ENCODE data around the gene MBD3L4.

MBD3L4 gene

DNA sequence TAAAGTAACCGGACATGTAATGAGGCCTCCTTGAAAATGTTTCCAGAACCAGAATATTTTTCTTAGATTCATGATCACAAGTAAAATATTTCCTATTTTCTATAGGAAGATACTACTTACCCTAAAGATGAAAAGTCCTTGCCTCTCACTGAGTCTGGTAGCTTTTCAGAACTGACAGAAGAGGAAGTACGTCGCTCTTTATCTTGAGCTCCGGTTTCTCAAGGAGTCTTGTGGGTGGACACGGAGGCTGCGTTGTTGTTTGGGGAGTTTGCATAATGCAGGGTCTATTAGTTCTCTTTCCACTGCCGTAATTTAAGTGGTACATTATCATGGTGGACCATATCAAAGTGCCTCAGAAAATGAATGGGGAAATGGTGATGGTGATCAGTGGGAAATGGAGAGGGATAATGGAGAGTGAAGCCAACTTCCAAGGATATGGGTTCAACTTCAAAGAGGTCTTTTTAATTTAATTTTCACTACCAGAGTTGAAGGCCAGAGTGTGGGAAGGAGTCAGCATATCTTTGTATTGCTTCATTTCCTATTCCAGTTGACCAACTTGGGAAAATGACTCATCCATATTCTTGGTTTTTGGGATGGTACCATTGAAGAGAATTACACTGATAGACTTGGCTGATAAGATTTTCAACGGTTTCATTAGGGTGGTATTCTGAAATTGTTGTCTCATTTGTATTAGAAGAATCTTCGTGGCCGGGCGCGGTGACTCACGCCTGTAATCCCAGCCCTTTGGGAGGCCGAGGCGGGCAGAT is 42.1 kb downstream of the MBD3L4 start:
- H3K4me3 ChIP-seq (ENCODE audit: low read depth, low read length) = no peak overlapping the region
- DNase-seq (ENCODE audit: low read depth) = no peak
- TF ChIP-seq, protein P1, sequence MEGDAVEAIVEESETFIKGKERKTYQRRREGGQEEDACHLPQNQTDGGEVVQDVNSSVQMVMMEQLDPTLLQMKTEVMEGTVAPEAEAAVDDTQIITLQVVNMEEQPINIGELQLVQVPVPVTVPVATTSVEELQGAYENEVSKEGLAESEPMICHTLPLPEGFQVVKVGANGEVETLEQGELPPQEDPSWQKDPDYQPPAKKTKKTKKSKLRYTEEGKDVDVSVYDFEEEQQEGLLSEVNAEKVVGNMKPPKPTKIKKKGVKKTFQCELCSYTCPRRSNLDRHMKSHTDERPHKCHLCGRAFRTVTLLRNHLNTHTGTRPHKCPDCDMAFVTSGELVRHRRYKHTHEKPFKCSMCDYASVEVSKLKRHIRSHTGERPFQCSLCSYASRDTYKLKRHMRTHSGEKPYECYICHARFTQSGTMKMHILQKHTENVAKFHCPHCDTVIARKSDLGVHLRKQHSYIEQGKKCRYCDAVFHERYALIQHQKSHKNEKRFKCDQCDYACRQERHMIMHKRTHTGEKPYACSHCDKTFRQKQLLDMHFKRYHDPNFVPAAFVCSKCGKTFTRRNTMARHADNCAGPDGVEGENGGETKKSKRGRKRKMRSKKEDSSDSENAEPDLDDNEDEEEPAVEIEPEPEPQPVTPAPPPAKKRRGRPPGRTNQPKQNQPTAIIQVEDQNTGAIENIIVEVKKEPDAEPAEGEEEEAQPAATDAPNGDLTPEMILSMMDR (IDR thresholded peaks at IDR 0.05; ENCODE audit: insufficient read depth, low read depth, low read length, missing control alignments) = no peak

- DNase-seq (ENCODE audit: low read depth) = no peak
- H3K4me3 ChIP-seq (ENCODE audit: low read depth, low read length) = no peak overlapping the region
- TF ChIP-seq, protein P1 (IDR thresholded peaks at IDR 0.05; ENCODE audit: insufficient read depth, low read depth, low read length, missing control alignments) = no peak
Observed at GRCh38 chr19:6996810-6997209, 43.2 kb downstream of the MBD3L4 start.

DNA sequence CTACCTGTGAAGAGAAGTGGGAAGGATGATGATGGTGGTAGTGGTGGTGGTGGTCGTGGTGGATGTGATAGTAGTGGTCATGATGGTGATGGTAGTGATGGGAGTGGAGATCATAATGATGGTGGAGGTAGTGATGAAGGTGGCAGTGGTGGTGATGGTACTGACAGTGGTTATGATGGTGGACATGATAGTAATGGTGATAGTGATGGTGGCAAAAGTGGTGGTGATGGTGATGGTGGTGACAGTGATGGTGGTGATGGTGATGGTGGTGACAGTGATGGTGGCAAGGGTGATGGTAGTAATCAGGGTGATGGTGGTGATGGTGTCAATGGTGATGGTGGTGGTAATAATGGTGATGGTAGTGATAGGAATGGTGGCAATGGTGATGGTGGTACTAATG is 44.9 kb downstream of the MBD3L4 start:
- H3K4me3 ChIP-seq (ENCODE audit: low read depth, low read length) = no peak overlapping the region
- DNase-seq (ENCODE audit: low read depth) = no peak
- TF ChIP-seq, protein P1 (IDR thresholded peaks at IDR 0.05; ENCODE audit: insufficient read depth, low read depth, low read length, missing control alignments) = no peak

DNA sequence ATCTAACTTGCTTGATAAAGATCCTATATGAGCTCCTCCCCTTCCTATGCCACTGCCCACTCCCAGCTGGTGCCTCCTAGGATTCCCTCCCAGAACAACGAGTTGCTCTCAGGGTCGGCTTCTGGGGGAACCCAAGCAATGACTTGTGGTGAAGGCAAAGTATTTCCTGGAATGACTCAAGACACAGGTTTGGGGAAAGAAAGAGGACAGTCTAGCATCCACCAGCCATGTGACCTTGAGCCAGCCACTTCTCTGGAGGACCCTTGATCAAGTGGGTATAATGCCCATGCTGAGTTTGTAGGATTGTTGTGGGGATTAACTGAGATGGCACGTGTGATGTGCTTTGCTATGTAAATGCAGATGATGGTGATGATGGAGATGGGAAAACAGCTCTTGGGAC is 51.7 kb downstream of the MBD3L4 start:
- peak; percentile 3 for DNase-seq (ENCODE audit: low read depth)
- no peak overlapping the region for H3K4me3 ChIP-seq (ENCODE audit: low read depth, low read length)
- TF ChIP-seq, protein P1 (IDR thresholded peaks at IDR 0.05; ENCODE audit: insufficient read depth, low read depth, low read length, missing control alignments) = no peak

- peak; percentile 20 for DNase-seq (ENCODE audit: low read depth)
- H3K4me3 ChIP-seq (ENCODE audit: low read depth, low read length) = no peak overlapping the region
- TF ChIP-seq, protein P1 (IDR thresholded peaks at IDR 0.05; ENCODE audit: insufficient read depth, low read depth, low read length, missing control alignments) = no peak
Observed at GRCh38 chr19:6987850-6988249, 52.1 kb downstream of the MBD3L4 start.

Measured in GM12865 (cell line).